Measurements from ENCODE around the gene ALDH9A1.

ALDH9A1 gene

GRCh38 chr1:165634154-165634921 lies 64.0 kb downstream of the ALDH9A1 start:
- DNase-seq (ENCODE audit: low read depth in 2 of 2) = no peak
- no peak for TF ChIP-seq CTCF (IDR thresholded peaks at IDR 0.05; ENCODE audit: low read depth, low read length)
- H3K4me3 ChIP-seq (replicated peaks in 1 of 2; ENCODE audit: low read depth in 2 of 2, low read length in 2 of 2) = no peak overlapping the region

- no peak for TF ChIP-seq CTCF (IDR thresholded peaks at IDR 0.05; ENCODE audit: low read depth, low read length)
- no peak overlapping the region for H3K4me3 ChIP-seq (replicated peaks in 1 of 2; ENCODE audit: low read depth in 2 of 2, low read length in 2 of 2)
- DNase-seq (ENCODE audit: low read depth in 2 of 2) = peak; percentile 42 to 44
These were observed 64.7 kb downstream of the ALDH9A1 start for GRCh38 chr1:165633614-165634013.

- peak overlapping the region; percentile 89 to 97 for H3K4me3 ChIP-seq (replicated peaks in 1 of 2; ENCODE audit: low read depth in 2 of 2, low read length in 2 of 2)
- DNase-seq (ENCODE audit: low read depth in 2 of 2) = peak in 1 of 2 donors; percentile 9
- TF ChIP-seq CTCF (IDR thresholded peaks at IDR 0.05; ENCODE audit: low read depth, low read length) = no peak
These were observed 65.9 kb downstream of the ALDH9A1 start for GRCh38 chr1:165632491-165632890.

GRCh38 chr1:165632152-165632469 lies 66.3 kb downstream of the ALDH9A1 start:
- peak overlapping the region; percentile 89 to 97 for H3K4me3 ChIP-seq (replicated peaks in 1 of 2; ENCODE audit: low read depth in 2 of 2, low read length in 2 of 2)
- no peak for DNase-seq (ENCODE audit: low read depth in 2 of 2)
- no peak for TF ChIP-seq CTCF (IDR thresholded peaks at IDR 0.05; ENCODE audit: low read depth, low read length)

- DNase-seq (ENCODE audit: low read depth in 2 of 2) = peak; percentile 81 to 87
- TF ChIP-seq CTCF (IDR thresholded peaks at IDR 0.05; ENCODE audit: low read depth, low read length) = peak; percentile 5
These were observed 66.8 kb downstream of the ALDH9A1 start for GRCh38 chr1:165631342-165632151.

GRCh38 chr1:165630629-165631341 lies 67.6 kb downstream of the ALDH9A1 start, which contains the start of gene MGST3:
TSS of gene MGST3 (plus strand) at chr1:165631234. CDS start at chr1:165649848, 18,614 bp downstream.
- peak within 1 kb of the TSS; percentile 89 to 97 for H3K4me3 ChIP-seq (replicated peaks in 1 of 2; ENCODE audit: low read depth in 2 of 2, low read length in 2 of 2)
- no peak for TF ChIP-seq CTCF (IDR thresholded peaks at IDR 0.05; ENCODE audit: low read depth, low read length)

More at GRCh38 chr1:165631342-165632151, 66.8 kb downstream of the ALDH9A1 start:
- peak overlapping the region; percentile 89 to 97 for H3K4me3 ChIP-seq (replicated peaks in 1 of 2; ENCODE audit: low read depth in 2 of 2, low read length in 2 of 2)

More at GRCh38 chr1:165630629-165631341, 67.6 kb downstream of the ALDH9A1 start, which contains the start of gene MGST3:
- DNase-seq (ENCODE audit: low read depth in 2 of 2) = peak; percentile 96 to 99

Measured in cardiac fibroblast (primary cell).